Measurements from ENCODE around the gene APOE. TPM values are rescaled to one million over a fixed set of nuclear protein-coding genes. Genes with fewer than 3 reads are reported as not detected.
A peak's percentile ranks its signal among the peaks of the same experiment; 100 is the strongest.

APOE gene
- total RNA-seq, 5 donors from 2014 or later (not counting 1 experiment from before 2014, with no cell fraction given): 2.0 to 9.5 (median 6.8) TPM

GRCh38 chr19:44943801-44944249 lies 38.2 kb downstream of the APOE start:
- Histone ChIP-seq H3K27ac (ENCODE audit: low read length) (no peak overlapping the region), H3K27me3 (replicated peaks in 1 of 2; ENCODE audit: control insufficient read depth in 2 of 2, extremely low read depth in 1 of 2, insufficient read depth in 2 of 2, low read length in 1 of 2) (peaks cover 0 to 3% of the 10 kb centered on the region in 2 experiments), H3K9me3 (no peaks in the 10 kb centered on the region), H3K4me3 (ENCODE audit: control insufficient read depth in 1 of 2, extremely low read depth in 1 of 2, low read length in 1 of 2) (no peak overlapping the region), H3K36me3 (ENCODE audit: control insufficient read depth in 2 of 2, extremely low read depth in 1 of 2, insufficient read depth in 1 of 2, low read length in 1 of 2) (peaks cover 0 to 2% of the 10 kb centered on the region in 2 donors), H3K4me1 (ENCODE audit: control insufficient read depth in 1 of 2, extremely low read depth in 1 of 2, insufficient read depth in 2 of 2, low read length in 2 of 2) (no peaks in the 10 kb centered on the region)
- Mint-ChIP-seq H3K27ac (no peak overlapping the region), H3K9me3 (no peaks in the 10 kb centered on the region), H3K27me3 (no peaks in the 10 kb centered on the region), H3K36me3 (no peaks in the 10 kb centered on the region), H3K4me3 (no peak overlapping the region), H3K4me1 (no peaks in the 10 kb centered on the region)
- ATAC-seq (replicated peaks in 1 of 4): no peak
- peak in 1 of 35 experiments; percentile 15 for DNase-seq
- 83% methylated on average over 2 of the region's 10 CpGs for WGBS (ENCODE audit: insufficient coverage)
- POLR2A ChIA-PET: no interaction called here
- CTCF ChIA-PET: no interaction called here

- no peak for ATAC-seq (replicated peaks in 1 of 4)
- Mint-ChIP-seq H3K9me3 (no peaks in the 10 kb centered on the region), H3K36me3 (no peaks in the 10 kb centered on the region), H3K4me3 (no peak overlapping the region), H3K27me3 (no peaks in the 10 kb centered on the region), H3K27ac (no peak overlapping the region), H3K4me1 (peaks cover 0 to 2% (median 0%) of the 10 kb centered on the region in 3 donors)
- DNase-seq: no peak
- Histone ChIP-seq H3K4me3 (ENCODE audit: control insufficient read depth in 1 of 2, extremely low read depth in 1 of 2, low read length in 1 of 2) (no peak overlapping the region), H3K9me3 (no peaks in the 10 kb centered on the region), H3K27me3 (replicated peaks in 1 of 2; ENCODE audit: control insufficient read depth in 2 of 2, extremely low read depth in 1 of 2, insufficient read depth in 2 of 2, low read length in 1 of 2) (peaks cover 0 to 3% of the 10 kb centered on the region in 2 experiments), H3K27ac (ENCODE audit: low read length) (no peak overlapping the region), H3K4me1 (ENCODE audit: control insufficient read depth in 1 of 2, extremely low read depth in 1 of 2, insufficient read depth in 2 of 2, low read length in 2 of 2) (no peaks in the 10 kb centered on the region), H3K36me3 (ENCODE audit: control insufficient read depth in 2 of 2, extremely low read depth in 1 of 2, insufficient read depth in 1 of 2, low read length in 1 of 2) (peaks cover 0 to 12% of the 10 kb centered on the region in 2 donors)
- 88% methylated on average over 10 of the region's 13 CpGs for WGBS (ENCODE audit: insufficient coverage)
- ChIA-PET CTCF (no interaction called here), POLR2A (no interaction called here)
Measured at GRCh38 chr19:44947041-44947581, 41.5 kb downstream of the APOE start.

- peaks cover 0 to 2% (median 0%) of the 10 kb centered on the region in 3 donors for H3K4me1 Mint-ChIP-seq
- H3K27me3 Mint-ChIP-seq: no peaks in the 10 kb centered on the region
- DNase-seq (no peak), ATAC-seq (replicated peaks in 1 of 4) (no peak)
- ChIA-PET POLR2A (interaction anchor here in 1 of 2 donors (0.7 kb wide), 1 partner anchor 256 kb away, joined by 5 read pairs; no protein-coding TSS in a partner anchor), CTCF (no interaction called here)
- Histone ChIP-seq H3K4me3 (ENCODE audit: control insufficient read depth in 1 of 2, extremely low read depth in 1 of 2, low read length in 1 of 2) (no peak overlapping the region), H3K36me3 (ENCODE audit: control insufficient read depth in 2 of 2, extremely low read depth in 1 of 2, insufficient read depth in 1 of 2, low read length in 1 of 2) (peaks cover 0 to 12% of the 10 kb centered on the region in 2 donors), H3K4me1 (ENCODE audit: control insufficient read depth in 1 of 2, extremely low read depth in 1 of 2, insufficient read depth in 2 of 2, low read length in 2 of 2) (no peaks in the 10 kb centered on the region), H3K27ac (ENCODE audit: low read length) (no peak overlapping the region), H3K27me3 (replicated peaks in 1 of 2; ENCODE audit: control insufficient read depth in 2 of 2, extremely low read depth in 1 of 2, insufficient read depth in 2 of 2, low read length in 1 of 2) (peaks cover 0 to 3% of the 10 kb centered on the region in 2 experiments), H3K9me3 (no peaks in the 10 kb centered on the region)
- H3K9me3 Mint-ChIP-seq: no peaks in the 10 kb centered on the region
- no peak overlapping the region for H3K4me3 Mint-ChIP-seq
- WGBS (ENCODE audit: insufficient coverage): 100% methylated on average over 1 of the region's 5 CpGs
- H3K36me3 Mint-ChIP-seq: no peaks in the 10 kb centered on the region
- H3K27ac Mint-ChIP-seq: peak overlapping the region in 1 of 2 donors; percentile 59
Measured at GRCh38 chr19:44948237-44948636, 42.6 kb downstream of the APOE start.

GRCh38 chr19:44948763-44949374 lies 43.3 kb downstream of the APOE start:
- peaks cover 4 to 8% (median 5%) of the 10 kb centered on the region in 3 donors for H3K4me1 Mint-ChIP-seq
- H3K9me3 Mint-ChIP-seq: no peaks in the 10 kb centered on the region
- H3K27ac ChIP-seq (ENCODE audit: low read length): no peak overlapping the region
- ATAC-seq (replicated peaks in 1 of 4) (no peak), DNase-seq (no peak)
- peaks cover 0 to 12% of the 10 kb centered on the region in 2 donors for H3K36me3 ChIP-seq (ENCODE audit: control insufficient read depth in 2 of 2, extremely low read depth in 1 of 2, insufficient read depth in 1 of 2, low read length in 1 of 2)
- H3K4me3 Mint-ChIP-seq: no peak overlapping the region
- no peaks in the 10 kb centered on the region for H3K27me3 Mint-ChIP-seq
- no peaks in the 10 kb centered on the region for H3K36me3 Mint-ChIP-seq
- WGBS (ENCODE audit: insufficient coverage): 100% methylated on average over 4 of the region's 5 CpGs
- H3K4me1 ChIP-seq (ENCODE audit: control insufficient read depth in 1 of 2, extremely low read depth in 1 of 2, insufficient read depth in 2 of 2, low read length in 2 of 2): peaks cover 1 to 5% of the 10 kb centered on the region in 2 experiments
- H3K9me3 ChIP-seq: no peaks in the 10 kb centered on the region
- ChIA-PET POLR2A (no interaction called here), CTCF (no interaction called here)
- H3K27ac Mint-ChIP-seq: peak overlapping the region in 1 of 2 donors; percentile 59
- no peak overlapping the region for H3K4me3 ChIP-seq (ENCODE audit: control insufficient read depth in 1 of 2, extremely low read depth in 1 of 2, low read length in 1 of 2)
- peaks cover 0 to under 1% of the 10 kb centered on the region in 2 experiments for H3K27me3 ChIP-seq (replicated peaks in 1 of 2; ENCODE audit: control insufficient read depth in 2 of 2, extremely low read depth in 1 of 2, insufficient read depth in 2 of 2, low read length in 1 of 2)

- Histone ChIP-seq H3K36me3 (ENCODE audit: control insufficient read depth in 2 of 2, extremely low read depth in 1 of 2, insufficient read depth in 1 of 2, low read length in 1 of 2) (peaks cover 0 to 12% of the 10 kb centered on the region in 2 donors), H3K27ac (ENCODE audit: low read length) (no peak overlapping the region), H3K4me3 (ENCODE audit: control insufficient read depth in 1 of 2, extremely low read depth in 1 of 2, low read length in 1 of 2) (no peak overlapping the region), H3K4me1 (ENCODE audit: control insufficient read depth in 1 of 2, extremely low read depth in 1 of 2, insufficient read depth in 2 of 2, low read length in 2 of 2) (peaks cover 2 to 12% of the 10 kb centered on the region in 2 experiments), H3K27me3 (replicated peaks in 1 of 2; ENCODE audit: control insufficient read depth in 2 of 2, extremely low read depth in 1 of 2, insufficient read depth in 2 of 2, low read length in 1 of 2) (no peaks in the 10 kb centered on the region), H3K9me3 (no peaks in the 10 kb centered on the region)
- ChIA-PET CTCF (no interaction called here), POLR2A (no interaction called here)
- H3K36me3 Mint-ChIP-seq: no peaks in the 10 kb centered on the region
- no peak overlapping the region for H3K4me3 Mint-ChIP-seq
- DNase-seq (no peak), ATAC-seq (replicated peaks in 1 of 4) (no peak)
- H3K9me3 Mint-ChIP-seq: no peaks in the 10 kb centered on the region
- peaks cover 9 to 12% (median 11%) of the 10 kb centered on the region in 3 donors for H3K4me1 Mint-ChIP-seq
- 81% methylated on average over 8 of the region's 9 CpGs for WGBS (ENCODE audit: insufficient coverage)
- H3K27me3 Mint-ChIP-seq: no peaks in the 10 kb centered on the region
- H3K27ac Mint-ChIP-seq: no peak overlapping the region
Measured at GRCh38 chr19:44949550-44949949, 44.0 kb downstream of the APOE start.

- Histone ChIP-seq H3K4me3 (ENCODE audit: control insufficient read depth in 1 of 2, extremely low read depth in 1 of 2, low read length in 1 of 2) (no peak overlapping the region), H3K27ac (ENCODE audit: low read length) (no peak overlapping the region), H3K27me3 (replicated peaks in 1 of 2; ENCODE audit: control insufficient read depth in 2 of 2, extremely low read depth in 1 of 2, insufficient read depth in 2 of 2, low read length in 1 of 2) (no peaks in the 10 kb centered on the region), H3K36me3 (ENCODE audit: control insufficient read depth in 2 of 2, extremely low read depth in 1 of 2, insufficient read depth in 1 of 2, low read length in 1 of 2) (peaks cover 0 to 12% of the 10 kb centered on the region in 2 donors), H3K4me1 (ENCODE audit: control insufficient read depth in 1 of 2, extremely low read depth in 1 of 2, insufficient read depth in 2 of 2, low read length in 2 of 2) (peaks cover 8 to 24% of the 10 kb centered on the region in 2 experiments), H3K9me3 (no peaks in the 10 kb centered on the region)
- ATAC-seq (replicated peaks in 1 of 4): no peak
- Mint-ChIP-seq H3K4me1 (peaks cover 26 to 28% (median 27%) of the 10 kb centered on the region in 3 donors), H3K27ac (no peak overlapping the region), H3K36me3 (no peaks in the 10 kb centered on the region), H3K27me3 (no peaks in the 10 kb centered on the region), H3K9me3 (no peaks in the 10 kb centered on the region), H3K4me3 (no peak overlapping the region)
- DNase-seq: peak; percentile 8 to 87 (median 48)
- CTCF ChIA-PET: interaction anchor here in 1 of 2 donors (0.6 kb wide), 2 partner anchors 52 to 505 kb away, joined by 3 to 5 read pairs; no protein-coding TSS in a partner anchor
- POLR2A ChIA-PET: no interaction called here
- 76% methylated on average over 5 of the region's 13 CpGs for WGBS (ENCODE audit: insufficient coverage)
Measured at GRCh38 chr19:44951179-44952159, 45.9 kb downstream of the APOE start.

Data from T-cell (primary cell).